GM18505 (cell line): ENCODE results near the gene ATP10A.

Experiments
- ATAC-seq: cut with Tn5 transposase; IDR thresholded peaks from one replicate; pipeline ENCODE4 v1.9.1; 2021; ENCODE audit not compliant: unreplicated experiment
- POLR2A ChIP-seq: IDR thresholded peaks from 4 replicates; pipeline ENCODE4 v1.6.1; 2011; ENCODE audit warnings: borderline replicate concordance; ENCODE audit not compliant: insufficient read depth, insufficient read length; ENCODE audit errors: extremely low read depth

The ATP10A gene

DNA sequence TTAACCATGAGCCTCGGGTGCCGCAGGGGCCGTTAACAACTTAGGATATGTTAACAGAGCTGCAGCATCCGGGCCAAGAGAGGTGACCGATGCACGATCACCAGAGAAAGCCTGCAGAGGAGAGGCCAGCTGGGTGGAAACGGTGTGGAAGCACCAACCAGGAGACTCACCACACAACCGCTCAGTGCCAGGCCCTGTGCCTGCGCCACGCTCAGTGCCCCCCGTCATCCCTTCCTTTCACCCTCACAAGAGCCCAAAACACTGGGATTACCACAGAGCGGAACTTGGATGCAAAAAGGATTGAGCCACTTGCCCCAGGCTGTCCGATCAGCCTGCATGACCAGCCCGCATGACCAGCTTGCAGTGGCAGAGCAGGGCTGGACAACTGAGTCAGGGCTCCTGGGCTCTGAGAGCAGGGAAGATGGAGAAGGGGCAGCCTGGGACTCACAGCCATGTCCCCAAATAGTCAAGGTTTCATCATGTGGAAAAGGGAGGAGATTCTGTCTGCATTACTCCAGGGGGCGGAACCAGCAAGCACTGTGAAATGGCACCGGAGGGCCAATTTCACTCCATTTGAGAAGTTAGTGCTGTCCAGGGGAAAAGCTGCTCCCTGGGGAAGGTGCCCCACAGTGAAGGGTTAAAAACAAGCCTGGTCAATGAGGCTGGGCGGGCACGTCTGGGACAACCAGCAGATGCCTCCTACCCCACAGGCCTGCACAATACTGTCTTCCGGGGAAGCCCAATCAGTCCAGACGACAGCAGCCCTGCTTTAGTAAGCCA lies 156.8 kb downstream of the ATP10A start:
- no peak for ATAC-seq
- no peak for TF ChIP-seq POLR2A

DNA sequence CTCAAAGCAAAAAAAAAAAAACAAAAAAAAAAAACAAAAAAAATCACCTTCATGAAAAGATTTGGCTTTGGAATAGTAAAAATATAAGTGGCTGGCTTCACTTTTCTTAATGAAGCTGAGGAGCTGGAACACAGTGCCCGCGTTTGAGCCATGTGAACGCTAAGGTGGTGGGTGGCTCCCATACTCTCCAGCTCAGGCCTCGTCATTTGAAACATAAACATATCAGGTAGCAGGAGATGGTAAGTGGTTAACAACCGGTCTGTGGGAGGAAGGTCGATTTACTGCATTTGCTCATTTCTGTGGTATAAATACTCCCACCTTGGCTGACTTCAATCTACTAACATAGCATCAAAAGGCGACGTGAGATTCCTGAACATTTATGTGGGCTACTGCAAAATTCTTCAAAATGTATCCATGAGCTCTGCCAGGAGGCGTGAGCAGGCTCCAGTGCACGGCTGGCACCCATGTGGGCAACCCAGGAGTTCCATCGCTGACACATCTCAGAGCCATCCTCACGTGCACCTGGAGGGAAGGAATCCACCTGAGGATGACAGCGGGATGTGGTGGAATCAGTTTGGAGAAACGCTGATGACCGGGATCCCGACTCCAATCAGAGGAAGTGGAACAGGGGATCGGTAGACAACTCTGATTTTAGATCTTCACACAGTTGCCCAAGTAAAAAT lies 157.6 kb downstream of the ATP10A start:
- no peak for TF ChIP-seq POLR2A
- ATAC-seq: no peak

GRCh38 chr15:25703726-25704125 lies 159.4 kb downstream of the ATP10A start:
- no peak for TF ChIP-seq POLR2A
- ATAC-seq: no peak

GRCh38 chr15:25701721-25702465 lies 161.2 kb downstream of the ATP10A start:
- no peak for TF ChIP-seq POLR2A
- ATAC-seq: no peak

- TF ChIP-seq POLR2A: no peak
- ATAC-seq: no peak
Measured at GRCh38 chr15:25700916-25701315, 162.2 kb downstream of the ATP10A start.

DNA sequence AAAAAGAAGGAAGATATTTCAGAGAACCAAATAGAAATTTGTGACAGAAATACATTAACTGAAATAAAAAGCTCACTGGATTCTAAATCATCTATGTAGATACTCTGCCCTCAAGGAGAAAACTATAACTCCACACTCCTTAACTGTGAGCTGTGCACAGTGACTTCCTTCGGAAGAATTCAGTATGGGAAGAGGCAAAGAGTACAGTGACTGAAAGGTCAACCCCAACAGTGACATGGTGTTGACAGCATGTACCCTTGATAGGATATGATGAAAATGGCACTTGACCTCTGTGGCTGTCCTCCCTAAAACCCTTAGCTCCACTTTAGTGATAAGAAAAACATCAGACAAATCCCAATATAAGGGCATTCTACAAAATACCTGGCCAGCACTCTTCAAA lies 165.5 kb downstream of the ATP10A start:
- TF ChIP-seq POLR2A: no peak
- no peak for ATAC-seq

GRCh38 chr15:25695875-25696760 lies 167.0 kb downstream of the ATP10A start:
- no peak for ATAC-seq
- TF ChIP-seq POLR2A: no peak

- TF ChIP-seq POLR2A: no peak
- ATAC-seq: no peak
Measured at GRCh38 chr15:25694823-25695312, 168.3 kb downstream of the ATP10A start.

DNA sequence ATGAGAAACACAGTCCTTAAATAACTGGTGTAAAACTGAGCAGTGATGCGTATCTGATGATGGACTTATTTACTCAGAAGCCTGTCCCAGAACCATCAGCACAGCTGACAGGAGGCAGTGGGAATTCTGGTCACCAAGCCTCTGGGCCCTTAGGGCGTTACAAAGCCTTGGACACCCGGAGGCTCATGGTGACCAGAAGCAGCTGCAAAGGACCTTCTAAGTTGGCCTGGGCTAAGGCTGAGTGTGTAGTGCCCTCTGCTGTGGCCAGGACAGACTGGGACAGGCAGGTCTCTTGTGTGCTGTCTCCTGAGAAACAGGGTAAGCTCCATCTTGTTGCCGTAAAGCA lies 168.9 kb downstream of the ATP10A start:
- no peak for TF ChIP-seq POLR2A
- no peak for ATAC-seq

DNA sequence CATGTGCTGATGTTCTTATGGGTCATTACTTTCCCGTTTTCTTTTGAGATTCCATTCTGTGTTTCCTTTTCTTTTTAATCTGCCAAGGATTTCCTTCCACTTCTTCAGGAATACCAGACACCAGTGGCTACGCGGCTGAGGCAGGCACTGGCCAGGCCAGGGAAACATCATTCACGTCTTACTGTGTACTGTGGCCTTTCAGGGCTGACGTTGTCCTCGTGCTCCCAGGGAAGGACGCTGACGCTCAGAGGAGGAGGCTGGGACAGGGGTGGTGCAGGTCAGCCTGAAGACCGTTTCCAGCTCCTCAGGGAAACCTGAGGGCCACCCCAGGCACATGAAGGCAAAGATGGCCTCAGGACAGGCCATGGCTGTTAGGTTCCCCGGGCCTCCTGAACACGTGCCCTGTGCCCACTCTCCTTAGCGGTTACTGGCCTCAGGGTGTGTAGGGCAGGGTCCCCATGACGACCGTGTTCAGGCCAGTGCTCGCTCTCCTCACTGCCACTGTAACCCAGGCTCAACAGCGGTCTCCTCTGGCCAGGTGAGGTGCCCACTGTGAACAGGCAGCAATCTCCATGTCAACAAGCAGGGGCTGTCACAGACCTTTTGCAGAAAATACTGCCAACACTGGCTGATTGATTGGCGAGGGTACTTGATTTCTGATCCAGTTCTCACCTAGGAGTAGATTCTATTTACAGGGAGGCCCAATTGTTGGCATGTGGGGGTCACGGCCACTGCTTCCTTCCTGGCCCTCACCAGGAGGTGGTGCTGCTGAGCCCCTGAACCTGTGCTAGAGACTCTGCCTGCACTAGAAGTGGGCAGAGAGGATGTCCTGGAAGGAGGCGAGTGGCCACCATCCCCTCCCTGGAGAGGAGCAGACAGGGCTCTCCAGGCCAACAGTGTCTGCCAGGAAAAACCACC lies 169.5 kb downstream of the ATP10A start:
- TF ChIP-seq POLR2A: no peak
- no peak for ATAC-seq

DNA sequence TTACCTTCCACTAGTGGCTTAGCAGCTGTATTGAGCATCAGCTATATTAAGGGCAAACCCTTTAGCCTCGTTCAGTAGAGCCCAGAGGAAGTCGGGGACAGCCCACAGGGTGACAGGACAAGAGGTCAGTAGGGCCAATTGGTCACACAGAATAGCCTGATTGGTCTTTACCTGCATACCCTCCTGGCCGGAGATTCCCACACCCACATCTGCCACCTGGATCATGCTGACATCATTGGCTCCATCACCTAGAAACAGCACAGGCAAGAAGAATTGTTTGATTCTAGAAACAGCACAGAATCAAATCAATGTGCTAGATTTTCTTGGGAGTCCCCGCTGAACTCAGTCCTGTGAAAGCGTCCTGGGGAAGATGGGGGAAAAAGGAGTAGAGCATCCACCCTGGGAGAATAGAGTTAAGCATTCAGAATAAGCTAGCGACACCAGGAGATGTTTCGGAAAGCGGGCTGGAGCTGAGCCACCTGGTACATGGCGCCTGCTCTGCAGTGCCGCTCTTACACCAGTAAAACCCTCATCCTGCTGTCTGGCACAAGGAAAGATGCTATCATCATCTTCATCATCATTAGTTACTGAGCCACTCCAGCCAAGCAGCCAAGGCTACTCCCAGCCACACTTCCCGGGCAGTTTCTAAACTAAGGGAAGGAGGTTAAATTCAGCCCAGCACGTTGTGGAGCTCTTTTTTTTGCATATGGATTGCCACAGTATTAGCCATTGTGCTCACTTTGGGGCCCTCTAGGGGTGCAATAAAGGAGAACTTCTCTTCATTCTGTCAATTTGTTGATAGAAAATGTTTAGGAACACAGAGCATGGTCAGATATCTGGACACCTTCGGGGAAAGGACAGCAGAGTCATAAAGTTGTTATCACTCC lies 171.3 kb downstream of the ATP10A start:
- no peak for ATAC-seq
- no peak for TF ChIP-seq POLR2A
